Epithelial cell of prostate (primary cell): ENCODE measurements around the gene UTP25.

ENCODE experiments used
- DNase-seq: peaks from one replicate; pipeline ENCODE4 v3.0.0-alpha.2; 2011; ENCODE audit warnings: low read depth, low spot score
- H3K27ac ChIP-seq: fragments of 450-650 bp; 2 replicates; pipeline ENCODE4 v1.5.1; 2017; ENCODE audit warnings: mild to moderate bottlenecking

The UTP25 gene

DNA sequence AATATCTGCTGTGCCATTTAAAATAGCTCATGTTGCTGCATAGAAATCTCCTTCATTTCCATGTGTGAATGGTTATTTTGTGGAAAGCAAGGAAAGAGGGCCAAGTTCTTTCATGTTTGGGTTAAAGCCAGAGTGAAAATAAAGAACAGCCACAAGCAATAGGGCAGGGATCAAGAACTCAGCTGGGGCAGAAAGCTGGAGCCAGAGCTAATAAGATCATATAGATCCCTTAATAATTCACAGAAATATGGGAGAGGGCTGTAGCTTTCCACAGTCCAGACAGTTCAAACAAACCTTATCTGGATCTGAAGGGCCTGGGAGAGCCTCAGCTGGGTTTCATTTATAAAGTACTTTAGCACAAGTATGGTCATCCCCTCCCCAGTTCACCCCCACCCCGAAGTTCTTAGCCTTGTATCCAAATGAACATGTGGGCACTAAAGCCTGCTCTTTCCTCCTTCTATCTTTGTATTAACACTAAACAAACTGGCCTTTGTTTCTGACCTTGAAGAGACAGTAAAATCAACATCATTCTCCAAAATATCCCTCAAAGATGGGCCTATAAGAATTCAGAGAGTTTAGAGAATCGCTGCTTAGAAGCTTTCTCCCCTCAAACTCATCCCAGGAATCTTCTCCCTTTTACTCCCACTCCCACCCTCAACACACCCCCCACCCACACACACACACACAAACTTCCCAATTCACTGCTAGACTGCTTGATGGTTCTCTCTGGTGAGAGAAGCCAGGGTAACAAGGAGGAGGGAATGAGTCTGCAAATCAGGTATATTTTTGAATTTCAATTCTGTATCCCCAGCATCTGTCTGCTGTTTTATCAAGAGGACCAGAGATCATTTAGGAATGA lies 41.7 kb downstream of the UTP25 start:
- peak overlapping the region; percentile 0 for H3K27ac ChIP-seq
- DNase-seq = no peak

DNA sequence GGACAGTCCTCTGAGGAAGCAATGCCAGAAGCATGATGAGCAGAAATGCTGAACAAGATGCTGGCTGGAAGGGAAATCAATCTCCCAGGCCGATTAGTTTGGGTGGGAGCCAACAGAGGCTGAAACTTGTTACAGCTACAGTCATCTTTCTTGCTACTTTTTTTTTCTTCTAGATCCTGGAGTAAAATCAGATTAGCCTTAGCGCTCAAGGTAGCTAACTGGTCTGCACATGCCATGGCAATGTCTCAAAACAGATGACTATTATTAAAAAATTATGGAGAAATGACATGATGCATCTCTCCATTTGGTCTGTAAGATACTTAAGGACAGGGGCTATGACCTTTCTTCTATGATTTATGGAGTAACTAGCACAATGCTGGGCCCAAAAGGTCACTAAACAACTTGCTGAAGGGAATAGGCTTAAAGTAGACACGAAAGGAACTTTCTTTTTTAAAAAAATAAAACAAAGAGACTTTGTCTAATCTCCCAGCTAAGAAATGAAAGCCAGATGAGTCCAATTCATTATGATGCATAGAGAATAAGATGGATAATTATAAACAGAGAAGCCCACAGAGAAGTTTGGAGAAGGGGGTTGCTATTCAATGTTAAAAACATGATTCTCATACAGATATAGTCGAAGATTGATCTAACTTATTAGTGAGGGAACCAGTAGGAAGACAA lies 42.5 kb downstream of the UTP25 start:
- peak; percentile 49 for DNase-seq
- H3K27ac ChIP-seq = peak overlapping the region; percentile 0

DNA sequence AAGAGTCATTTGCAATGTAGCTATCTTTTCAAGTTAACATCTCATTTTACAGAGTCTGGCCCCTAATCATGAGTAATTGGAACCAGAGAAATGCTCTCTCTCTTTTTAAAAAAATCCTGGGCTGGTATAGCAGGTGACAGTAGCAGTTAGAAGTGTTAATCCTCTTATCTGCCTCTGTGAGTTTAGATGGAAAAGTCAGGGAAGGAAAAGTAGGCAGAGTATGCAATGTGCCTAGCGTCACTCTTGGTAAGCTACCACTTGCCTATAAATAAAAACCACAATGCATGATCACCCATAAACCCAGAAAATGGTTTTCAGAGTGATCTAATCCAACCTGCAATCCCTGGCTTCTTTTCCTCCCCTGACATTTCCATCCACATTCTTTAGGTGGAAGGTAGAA lies 43.2 kb downstream of the UTP25 start:
- no peak overlapping the region for H3K27ac ChIP-seq
- DNase-seq = no peak

DNA sequence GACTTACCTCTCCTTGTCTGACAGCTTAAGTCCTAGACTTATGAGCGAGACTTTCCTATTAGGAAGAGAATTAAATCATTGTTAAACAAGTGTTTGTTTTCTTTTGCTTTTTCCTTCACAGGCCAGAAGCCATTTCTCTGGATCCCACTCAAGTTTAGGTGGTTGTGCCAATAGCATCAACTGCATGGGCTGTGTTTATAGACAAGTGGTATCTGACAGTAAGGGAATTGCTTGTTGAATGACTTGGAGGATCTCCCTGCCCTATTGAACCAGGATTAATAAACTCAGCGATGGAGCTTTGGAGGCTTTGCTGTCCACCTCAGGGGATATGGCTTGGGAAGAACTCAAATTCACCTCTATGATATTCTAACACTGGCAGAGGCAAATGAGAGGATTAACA lies 43.7 kb downstream of the UTP25 start:
- no peak for DNase-seq
- H3K27ac ChIP-seq = no peak overlapping the region

DNA sequence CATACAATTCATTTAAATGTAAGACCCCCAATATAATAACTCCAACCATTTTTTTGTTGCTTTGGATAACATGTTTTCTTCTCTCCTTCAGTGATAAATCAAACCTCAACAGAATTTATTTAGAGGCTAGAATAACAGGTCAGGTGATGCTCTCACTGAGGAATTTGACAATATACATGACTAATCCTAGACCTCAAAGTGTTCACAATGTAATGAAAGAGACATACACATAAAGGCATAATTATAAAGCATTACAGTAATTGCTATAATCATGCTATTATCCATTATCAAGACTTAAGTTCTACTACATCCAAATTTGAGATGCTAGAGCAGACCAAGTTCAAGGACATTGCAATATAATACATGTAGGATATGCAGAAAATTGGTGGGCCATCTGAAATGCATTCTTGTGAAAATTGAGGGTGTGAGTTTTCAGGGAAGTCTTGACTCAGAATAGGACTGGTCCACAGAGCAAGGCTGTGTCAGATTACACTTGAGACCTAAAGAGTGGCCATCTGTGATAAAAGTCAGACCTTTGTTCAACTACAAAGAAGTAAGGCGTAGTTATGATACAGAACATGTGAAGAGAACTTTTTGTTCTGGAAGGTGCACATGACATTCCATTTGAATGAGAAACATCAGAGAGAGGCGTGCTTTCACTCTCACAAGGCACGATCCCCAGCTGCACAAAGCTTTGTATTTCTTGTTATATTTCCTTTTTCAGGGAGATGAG lies 45.5 kb downstream of the UTP25 start:
- peak; percentile 54 for DNase-seq
- H3K27ac ChIP-seq = peak overlapping the region; percentile 97

DNA sequence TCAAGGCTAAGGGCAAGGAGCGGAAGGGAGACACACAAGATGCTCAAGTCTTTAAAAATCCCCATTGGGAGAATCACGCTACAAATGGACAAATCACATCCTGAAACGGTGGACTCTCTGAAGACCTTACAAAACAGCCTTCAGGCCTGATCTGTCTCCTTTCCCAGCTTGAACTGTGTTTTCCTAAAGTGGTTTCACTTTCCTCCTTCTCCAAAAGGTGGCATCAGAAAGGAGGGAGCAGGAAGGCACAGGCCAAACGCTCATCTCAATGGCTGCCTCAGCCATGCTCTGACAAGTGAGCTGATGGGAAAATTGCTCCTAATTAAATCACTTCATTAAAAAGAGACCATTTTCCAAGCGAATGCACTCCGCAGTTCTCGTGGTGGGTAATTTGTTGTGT lies 47.7 kb downstream of the UTP25 start:
- H3K27ac ChIP-seq = peak overlapping the region; percentile 97
- DNase-seq = no peak

DNA sequence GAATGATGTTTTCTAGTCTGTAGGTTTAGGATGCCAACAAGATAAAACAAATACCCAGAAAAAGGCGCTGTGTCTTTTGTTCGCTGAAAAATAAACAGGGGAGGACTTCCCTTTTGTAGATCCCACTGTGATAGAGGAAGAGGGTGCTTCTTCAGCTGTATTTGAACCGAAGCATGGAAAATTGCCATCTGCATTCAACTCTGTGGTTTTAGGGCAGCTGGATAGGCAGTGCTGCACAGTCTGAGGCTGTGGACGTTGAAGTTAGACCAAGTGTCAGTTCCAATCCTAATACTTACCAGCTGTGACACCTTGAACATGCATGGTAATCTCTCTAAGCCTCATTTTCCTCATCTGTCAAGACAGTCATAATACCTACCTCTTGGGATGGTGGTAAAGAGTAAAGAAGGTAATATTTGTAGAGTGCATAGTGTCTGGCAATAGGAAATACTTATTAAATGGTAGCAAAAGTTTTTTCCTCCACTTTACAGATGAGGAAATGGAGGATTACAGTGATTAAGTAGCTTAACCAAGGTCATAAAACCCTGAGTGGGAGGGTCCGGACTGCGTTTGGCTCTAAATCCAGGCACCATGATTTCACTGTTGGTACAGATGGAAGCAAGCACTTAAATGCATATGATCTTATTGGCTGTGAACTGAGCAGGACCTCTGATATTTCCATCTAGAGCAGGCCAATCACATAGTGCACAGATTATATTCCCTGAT lies 48.5 kb downstream of the UTP25 start:
- no peak for DNase-seq
- H3K27ac ChIP-seq = no peak overlapping the region

DNA sequence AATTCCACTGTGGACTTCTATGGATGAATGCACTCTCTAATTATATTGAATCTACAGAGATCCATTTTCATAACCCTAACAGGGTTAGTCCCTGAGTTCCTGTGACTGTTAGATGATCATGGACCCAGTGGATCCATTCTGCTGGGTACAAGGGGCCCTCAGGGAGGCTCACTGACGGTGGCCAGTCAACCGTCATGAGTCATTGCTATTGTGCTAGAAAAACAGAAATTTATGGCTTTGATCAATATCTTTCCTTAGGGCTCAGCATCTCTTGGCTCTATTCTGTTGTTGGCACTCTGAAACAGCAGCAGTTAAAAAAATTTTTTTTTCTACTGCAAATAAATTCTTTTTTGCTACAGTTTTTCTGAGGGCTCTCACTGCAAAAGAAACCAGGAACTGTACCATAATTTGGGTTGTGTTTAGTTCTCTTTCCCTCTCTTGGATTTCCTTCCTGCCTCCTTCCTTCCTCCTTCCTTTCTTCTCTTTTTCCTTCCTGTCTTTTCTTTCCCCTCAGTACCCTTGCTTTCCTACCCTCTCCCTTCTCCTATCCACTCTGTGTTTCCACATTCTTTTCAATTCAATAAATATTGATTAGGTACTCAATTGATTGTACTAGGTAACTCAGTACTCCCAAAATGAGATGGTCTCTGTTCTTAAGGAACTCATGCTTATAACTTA lies 49.5 kb downstream of the UTP25 start:
- no peak overlapping the region for H3K27ac ChIP-seq
- no peak for DNase-seq

DNA sequence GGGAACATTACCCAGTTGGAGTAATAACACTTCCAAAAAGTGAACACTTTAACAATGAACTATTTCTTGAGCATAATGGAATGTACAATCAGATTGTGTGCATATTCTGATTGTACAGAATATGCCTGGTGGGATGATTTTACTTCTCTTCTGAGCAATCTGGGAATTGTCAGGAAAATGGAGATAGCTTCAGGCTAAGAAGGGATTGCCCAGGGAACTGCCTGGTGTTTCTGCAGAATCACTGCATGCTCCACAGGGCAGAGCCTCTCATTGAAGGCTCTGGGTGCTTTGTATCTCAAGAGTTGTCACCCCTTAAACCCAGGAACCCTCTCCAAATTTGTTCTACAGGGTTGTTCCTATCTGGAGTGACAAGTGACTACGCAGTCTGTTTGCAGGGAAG lies 51.2 kb downstream of the UTP25 start:
- no peak for DNase-seq
- H3K27ac ChIP-seq = peak overlapping the region; percentile 29

DNA sequence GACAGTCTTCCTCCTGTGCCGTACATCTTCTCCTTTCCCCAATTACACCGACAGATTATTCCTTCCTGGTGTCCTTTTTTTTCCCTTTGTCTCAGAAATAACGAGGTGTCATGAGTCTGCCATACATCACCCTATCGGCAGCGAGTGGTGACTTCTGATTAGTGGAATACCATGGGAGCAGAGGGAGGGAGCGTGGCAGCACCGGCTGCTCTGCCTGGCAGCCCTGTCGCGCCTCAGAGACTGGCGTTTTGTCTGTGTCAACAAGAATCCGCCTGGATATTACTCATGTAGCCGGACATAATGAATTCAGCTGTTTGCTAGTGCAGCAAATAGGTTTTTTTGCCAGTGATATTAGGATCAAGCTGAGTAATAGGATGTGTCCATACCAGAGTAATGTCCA lies 51.8 kb downstream of the UTP25 start:
- DNase-seq = no peak
- peak overlapping the region; percentile 29 for H3K27ac ChIP-seq

DNA sequence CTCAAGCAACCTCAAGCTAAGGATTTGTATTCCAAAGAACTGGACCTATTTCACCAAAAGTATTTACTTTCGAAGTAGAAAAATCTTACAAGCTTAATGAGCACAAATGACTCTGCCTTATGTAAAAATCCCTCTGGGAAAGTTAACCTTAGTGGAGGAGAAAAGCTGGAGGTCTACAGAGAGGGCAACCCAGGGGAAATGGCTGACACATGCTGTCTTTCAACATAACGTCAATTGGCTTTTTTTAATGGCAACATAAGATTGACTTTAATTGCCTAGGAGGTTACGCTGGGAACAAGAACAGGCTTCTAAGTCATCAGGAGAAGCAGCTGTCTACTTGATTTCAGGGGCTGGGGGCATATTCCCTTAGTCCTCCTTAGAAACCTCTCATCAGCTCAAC lies 52.3 kb downstream of the UTP25 start:
- DNase-seq = no peak
- H3K27ac ChIP-seq = peak overlapping the region; percentile 29

DNA sequence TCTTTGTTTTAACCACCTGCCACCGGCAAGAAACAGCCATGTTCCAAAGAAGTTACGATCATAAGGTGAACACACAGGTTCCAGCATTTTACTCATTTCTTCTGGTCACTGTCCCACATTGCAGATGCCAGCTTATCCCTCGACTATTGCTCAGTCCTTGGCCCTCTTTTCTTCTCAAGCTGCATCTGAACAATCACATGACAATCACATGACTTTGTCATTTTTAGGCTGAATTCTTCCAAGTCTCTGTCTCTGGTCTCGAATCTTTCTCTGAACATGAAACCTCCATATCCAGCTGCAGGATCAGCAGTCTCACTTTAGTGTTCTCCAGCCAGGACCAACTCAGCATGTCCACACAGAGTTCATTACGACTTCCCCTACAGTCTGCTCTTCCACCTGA lies 53.8 kb downstream of the UTP25 start:
- no peak for DNase-seq

DNA sequence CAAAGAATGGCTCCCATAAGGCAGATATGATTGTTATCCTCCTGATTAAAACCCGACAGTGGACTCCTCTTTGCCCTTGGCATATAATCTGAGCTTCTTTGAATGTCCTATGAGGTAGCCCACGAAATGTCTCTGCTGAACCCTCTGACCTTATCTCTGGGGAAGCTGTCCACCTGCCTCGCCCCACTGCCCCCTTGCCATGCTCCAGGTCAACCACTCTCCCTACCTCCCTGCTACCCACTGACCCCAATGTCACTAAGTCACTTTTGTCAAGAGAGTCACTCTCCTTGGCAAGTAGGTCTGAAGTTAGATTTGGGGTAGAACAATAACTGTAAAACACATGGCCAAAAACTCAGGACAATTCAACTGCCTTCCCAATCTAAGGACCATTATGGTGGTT lies 54.5 kb downstream of the UTP25 start:
- DNase-seq = no peak
- H3K27ac ChIP-seq = no peak overlapping the region

More for the DNA sequence above, 53.8 kb downstream of the UTP25 start:
- no peak overlapping the region for H3K27ac ChIP-seq

DNA sequence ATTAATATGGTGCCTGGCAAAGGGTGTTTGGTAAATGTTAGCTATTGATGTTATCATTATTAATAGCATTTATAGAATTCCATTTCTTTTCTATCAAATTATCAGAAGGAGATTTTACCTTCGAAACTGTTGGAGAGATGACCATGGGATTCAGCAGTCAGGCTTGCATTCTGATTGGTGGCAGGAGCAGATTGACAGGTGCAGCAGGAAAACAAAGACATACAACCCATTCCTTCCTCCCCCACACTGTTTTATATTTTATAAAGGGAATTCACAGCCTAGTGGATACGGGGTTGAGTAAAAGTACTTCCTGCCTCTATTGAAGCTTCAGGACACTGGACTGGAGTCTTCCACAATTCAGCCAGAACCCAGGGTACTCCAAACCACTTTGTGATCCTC lies 55.2 kb downstream of the UTP25 start:
- peak overlapping the region; percentile 87 for H3K27ac ChIP-seq
- no peak for DNase-seq

DNA sequence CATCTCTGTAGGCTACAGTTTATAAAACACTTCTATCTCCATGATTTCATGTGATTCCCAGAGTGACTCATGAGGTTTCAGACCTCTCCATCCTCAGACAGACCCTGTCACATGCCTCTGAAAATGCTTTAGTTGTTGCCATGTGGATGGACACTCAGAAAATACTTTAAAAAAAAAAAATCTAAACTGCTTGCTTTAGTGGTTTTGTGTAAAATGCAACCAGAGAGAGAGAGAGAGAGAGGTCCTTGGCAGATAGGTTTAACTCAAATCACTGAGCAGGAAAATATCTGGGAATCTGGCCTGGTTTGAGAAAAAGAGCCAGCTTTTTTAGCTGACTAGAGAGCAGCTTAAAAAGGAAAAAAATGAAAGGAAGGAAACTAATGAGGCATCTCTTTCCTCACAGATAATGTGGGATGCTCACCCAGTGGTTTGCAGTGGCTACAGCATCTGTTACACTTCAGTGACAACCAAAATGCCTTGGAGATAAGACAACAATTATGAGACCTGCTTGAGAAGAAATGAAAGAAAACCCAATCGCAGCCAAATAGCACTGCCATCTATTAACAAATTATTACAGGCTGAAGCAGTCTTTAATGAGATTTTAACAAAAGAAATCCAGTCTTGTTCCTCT lies 55.7 kb downstream of the UTP25 start:
- no peak for DNase-seq
- peak overlapping the region; percentile 87 for H3K27ac ChIP-seq

DNA sequence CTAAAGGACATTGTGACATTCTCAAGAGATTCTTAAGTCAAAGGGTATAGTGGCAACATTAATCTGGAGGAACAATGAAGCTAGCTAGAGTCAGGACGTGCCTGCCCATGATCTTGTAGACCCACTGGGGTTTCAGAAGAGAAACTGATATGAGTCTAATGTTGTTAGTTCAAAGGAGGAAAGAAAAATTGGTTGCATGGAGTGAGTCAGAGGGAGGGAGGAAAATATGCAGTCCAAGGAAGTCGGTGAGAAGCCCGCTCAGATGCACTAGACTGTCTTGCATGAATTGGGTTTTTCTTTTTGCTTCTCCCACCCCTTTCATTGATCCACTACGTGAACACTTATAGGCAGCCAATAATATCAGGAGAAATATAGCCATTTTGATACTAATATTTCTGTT lies 56.5 kb downstream of the UTP25 start:
- no peak for DNase-seq
- peak overlapping the region; percentile 87 for H3K27ac ChIP-seq

DNA sequence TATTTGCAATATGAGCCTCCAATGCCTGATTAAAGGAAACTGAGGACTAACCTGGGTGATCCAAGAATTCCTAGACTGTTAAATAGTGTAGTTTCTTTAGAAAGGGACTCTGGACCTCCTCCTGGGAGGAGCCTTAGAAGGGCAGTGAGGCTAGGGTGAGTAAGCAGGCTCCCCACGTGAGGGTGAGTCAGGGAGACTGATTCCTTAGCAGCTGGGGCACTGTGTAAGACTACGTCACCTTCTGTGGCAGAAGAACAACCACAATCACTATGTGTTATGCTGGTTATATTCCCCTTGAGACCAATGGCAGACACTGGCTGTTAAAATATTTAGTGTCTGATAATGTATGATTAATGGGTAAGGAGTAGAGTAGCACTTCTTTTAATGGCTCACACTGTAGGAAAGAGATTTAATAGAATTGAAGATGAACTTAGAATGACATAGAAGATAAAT lies 56.9 kb downstream of the UTP25 start:
- DNase-seq = peak; percentile 99
- H3K27ac ChIP-seq = peak overlapping the region; percentile 87

DNA sequence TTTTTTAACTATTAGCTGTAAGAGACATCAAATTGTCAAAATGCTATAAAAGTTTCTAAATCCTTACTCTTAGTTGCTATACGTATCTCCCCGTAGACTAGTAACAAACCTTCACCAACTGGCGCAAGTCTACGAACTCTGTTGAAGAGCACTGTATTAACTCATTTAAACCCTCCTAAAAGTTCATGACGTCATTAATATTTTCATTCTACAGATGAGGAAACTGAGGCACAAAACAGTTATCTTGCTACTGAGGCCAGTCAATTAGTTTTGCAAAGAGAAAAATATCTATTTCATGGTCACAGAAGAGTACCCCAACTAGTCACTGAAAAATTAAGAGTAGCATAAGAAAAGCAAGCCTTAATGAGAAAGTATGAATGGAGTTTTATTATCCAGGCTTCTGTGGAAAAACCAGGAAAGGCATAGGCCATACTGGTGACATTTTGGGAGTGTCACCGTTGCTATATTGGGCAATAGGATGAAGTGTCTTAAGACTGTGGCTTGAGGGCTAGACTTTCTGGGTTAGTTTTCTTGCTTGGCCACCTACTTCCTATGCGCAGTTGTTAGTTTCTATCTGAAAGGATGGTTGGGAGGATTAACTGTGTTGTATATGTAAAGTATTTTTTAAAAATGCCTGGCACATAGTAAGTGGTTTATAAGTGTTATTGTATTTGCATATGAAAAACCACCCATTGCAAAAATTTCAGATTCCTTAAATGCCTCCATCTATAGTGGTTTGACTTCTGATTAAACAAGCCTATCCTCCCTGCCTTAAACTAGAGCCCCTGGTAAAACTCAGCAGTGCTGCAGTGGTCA lies 57.8 kb downstream of the UTP25 start:
- peak overlapping the region; percentile 87 for H3K27ac ChIP-seq
- no peak for DNase-seq

DNA sequence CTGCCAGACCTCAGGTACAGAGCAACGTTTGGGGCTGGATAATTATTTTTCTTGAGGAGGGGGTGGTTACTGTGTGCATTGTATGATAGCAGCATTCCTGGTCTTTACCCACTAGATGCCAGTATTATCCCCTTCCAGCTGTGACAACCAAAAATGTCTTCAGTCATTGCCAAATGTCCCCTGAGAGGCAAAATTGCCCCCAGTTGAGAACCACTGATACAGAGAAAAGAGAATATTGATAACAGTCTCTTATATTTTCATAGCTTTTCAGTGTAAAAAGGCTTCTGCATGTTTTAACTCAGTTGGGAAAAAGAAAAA lies 58.4 kb downstream of the UTP25 start:
- H3K27ac ChIP-seq = no peak overlapping the region
- DNase-seq = no peak
